Activated CD4-positive, alpha-beta T cell treated with anti-CD3 and anti-CD28 coated beads, Interleukin-2, amount 50 U/mL, for 16 hours (primary cell): ENCODE measurements around the gene CSNK1E.

ENCODE experiments used
- DNase-seq: peaks from one replicate; pipeline ENCODE4 v3.0.0-alpha.2; 2020

Gene CSNK1E

DNA sequence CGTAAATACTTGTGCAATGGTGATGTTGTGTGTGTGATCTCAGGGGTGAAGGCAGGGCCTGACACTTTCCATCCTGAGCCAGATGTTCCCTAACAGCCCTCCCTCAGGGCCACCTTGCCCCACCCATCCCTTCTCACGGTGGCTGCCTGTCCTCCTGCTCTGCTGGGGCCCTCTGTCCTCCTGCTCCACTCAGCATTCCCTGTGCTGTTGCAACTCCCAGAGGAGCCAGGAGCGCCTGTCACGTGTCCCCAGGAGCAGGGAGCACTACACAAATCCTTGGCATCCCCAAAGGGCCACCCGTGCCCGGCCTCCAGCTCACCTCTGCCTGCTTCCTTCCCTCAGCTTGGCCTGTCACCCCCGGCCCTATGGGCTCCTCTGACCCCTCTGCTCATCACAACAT lies 10.2 kb upstream of the CSNK1E start:
- DNase-seq: no peak

- DNase-seq: no peak
Observed at GRCh38 chr22:38325587-38325986, 8.4 kb upstream of the CSNK1E start.

- no peak for DNase-seq
Observed at GRCh38 chr22:38320605-38321402, 3.6 kb upstream of the CSNK1E start.

GRCh38 chr22:38318792-38319773 lies 1.9 kb upstream of the CSNK1E start:
- no peak for DNase-seq

DNA sequence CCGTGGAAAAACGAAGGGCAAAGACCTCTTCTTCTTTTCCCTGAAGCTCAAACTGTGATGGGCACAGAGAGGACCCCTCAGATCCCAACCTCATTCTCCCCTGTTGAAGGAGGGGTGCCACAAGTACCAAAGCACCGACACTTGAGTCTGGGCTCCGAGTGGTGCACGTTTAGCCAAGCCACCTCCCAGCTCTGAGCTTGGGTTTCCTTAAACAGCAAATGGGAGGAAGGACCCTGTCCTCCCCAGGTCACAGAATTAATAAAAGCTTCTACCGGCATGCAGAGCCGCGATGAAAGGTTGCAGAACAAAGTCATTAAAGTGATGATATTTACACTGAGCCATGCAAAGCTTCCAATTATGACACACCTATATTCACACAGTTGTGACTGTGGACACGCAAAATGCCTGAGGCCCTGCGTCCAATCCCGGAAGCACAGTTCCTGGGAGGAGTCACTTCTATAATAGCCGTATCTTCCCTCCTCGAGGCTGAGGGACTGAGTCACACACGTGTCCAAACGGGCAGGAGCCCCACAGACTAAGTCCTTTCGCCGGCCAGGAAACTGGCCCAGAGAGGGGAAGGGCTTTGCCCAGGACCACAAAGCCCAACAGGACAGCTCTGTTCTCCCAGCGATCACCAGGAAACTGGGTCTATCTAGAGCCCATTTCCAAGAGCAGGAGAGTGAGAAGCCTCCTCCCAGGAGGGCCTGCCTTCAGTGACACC lies 922 bp upstream of the CSNK1E start:
- DNase-seq: no peak

DNA sequence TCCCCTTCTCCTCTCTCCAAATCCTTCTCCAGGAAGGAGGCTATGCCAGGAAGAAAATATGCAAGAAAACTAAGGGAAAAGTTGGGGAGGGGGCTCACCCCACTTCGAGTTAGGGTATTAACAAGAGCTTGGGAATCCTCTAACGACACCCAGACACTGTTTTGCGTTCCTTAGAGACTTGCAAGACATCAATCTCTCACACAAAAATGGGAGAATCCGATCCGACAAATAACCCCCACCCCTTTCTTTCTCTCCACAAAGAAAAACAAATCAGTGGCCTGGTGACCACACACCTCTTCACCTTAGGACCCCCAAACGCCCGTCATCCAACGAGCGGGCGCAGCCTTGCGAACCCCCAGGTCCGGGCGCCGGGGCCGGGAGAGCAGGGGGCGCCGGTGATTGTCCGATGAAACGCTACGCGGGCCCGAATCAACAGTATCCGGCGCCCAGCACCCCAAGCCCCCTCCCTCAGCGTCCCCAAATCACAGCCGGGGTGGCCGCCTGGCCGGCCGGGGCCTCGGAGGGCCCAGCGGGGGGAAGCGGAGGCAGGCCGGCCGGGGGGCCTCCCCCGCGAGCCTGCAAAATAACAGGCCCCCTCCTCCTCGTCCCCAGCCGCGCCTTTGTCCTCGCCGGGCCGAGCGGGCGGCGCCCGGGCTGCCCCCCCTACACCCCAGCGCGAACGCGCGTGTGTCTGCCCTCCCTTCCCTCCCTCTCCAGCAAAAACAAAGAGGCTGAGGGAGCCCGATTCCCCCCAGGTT lies 690 bp downstream of the CSNK1E start:
- peak; percentile 39 for DNase-seq

DNA sequence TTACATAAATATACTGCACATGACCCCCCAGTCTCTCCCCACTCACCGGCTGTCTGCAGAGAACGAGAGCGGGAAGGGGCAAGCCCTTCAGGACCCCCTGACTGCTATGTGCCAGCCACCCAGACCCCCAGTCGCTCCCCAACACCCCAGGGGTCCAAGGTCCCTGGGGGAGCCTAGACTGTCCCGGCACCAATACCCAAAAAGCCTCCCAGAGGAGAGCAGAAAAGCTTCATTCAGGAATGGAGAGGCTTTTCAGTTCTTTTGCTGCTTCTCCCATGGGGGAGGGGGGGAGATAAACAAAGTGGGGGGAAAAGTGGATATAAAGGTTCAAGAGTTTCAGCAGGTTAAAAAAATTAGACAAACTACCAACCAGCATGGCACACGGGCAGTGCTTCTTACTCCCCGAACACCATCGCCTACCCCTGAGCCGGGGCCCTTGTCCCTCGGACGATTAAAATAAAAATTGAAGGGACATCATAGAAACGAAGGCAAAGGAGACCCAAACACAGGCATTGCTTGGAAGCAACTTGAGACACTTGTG lies 1.3 kb downstream of the CSNK1E start:
- no peak for DNase-seq

DNA sequence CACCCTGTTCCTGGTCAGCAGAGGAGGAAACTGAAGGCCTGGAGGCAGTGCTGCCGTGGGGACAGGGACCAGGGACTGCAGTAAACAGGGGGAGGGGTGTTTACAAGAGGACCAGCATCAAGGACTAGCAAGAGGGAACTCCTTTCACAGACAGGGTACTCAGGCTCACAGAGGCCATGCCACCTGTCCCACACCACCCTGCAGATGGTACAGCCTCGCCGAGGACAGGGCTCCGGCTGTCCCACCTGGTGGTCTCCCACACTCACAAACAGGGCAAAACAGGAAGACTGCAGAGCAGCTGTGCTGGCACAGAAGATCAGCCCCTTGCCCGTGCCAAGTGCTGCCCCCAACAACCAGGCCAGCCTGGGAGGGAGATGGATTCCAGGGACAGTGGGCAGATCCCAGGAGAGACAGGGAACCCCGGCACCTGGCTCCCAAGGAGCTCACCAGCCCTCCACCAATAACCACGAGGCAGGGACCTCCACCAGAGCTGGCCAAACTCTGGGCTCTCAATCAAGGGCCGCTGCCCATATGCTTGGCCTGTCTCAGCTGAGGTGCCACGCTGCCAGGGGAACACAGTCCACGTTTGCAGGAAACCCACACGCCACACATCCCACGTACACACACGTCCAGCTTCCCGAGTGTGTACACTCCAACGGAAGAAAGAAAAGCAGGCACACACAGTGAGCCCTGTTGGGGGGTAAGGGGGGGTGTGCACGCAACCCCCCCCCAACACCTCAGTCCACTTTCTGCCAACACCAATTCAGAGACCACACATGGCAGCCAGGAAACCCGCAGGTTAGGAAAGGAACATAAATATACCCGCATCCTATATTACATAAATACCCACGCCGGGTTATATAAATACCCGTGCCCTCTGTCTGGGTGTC lies 2.1 kb downstream of the CSNK1E start:
- DNase-seq: no peak

GRCh38 chr22:38314051-38314932 lies 2.9 kb downstream of the CSNK1E start:
- DNase-seq: no peak

GRCh38 chr22:38313384-38313955 lies 3.8 kb downstream of the CSNK1E start:
- peak; percentile 37 for DNase-seq

- DNase-seq: no peak
Observed at GRCh38 chr22:38312261-38312800, 4.9 kb downstream of the CSNK1E start.

DNA sequence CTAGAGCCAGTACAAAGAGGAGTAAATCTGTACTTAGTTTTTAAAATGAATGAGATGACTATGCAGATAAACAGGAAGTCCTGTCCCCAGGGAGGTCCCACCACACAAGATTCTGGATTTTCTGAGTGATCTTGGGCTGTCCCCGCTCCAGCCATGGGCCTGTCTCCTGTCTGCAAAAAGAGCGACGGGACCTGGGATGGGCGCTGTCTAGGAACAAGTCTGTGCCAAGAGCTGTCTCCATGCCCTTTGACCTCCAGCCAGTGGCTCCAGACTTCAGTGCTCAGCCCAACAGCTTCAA lies 6.0 kb downstream of the CSNK1E start:
- DNase-seq: no peak

DNA sequence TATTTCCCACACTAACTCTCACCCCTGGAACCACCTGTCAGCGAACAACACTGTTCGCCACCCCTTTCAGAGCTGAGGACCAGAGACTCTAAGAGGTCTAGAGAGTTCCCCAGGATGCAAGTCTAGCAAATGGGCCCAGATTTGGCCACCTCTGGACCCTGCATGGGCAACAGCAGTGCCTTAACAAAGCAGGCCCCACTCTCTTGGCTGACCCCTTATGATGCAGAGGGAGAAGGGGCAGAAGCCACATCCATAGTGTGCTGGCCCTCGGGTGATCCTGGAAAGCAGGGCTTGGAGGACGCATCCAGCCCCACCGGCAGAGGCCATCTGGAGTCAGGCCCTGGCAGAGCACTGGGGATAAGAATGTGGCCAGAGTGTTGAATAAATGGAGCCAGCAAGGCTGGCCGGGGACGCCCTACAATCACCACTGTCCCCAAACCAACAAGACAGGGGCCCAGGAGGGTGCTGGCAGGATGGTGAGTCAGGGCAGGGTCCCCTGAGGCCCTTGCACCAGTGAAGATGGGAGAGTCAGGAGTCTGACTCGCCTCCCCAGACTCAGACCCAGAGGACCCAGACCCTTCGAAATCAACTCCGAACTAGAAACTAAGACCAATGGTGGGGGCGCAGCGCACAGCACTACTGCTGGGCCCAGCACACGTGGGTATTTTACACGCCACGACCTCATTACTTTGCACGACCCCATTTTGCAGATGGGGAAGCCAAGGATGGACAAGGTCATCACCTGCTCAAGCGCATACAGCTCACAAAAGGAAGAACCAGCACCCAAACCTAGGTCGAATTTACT lies 6.5 kb downstream of the CSNK1E start:
- DNase-seq: no peak

GRCh38 chr22:38309614-38310517 lies 7.4 kb downstream of the CSNK1E start:
- DNase-seq: no peak

DNA sequence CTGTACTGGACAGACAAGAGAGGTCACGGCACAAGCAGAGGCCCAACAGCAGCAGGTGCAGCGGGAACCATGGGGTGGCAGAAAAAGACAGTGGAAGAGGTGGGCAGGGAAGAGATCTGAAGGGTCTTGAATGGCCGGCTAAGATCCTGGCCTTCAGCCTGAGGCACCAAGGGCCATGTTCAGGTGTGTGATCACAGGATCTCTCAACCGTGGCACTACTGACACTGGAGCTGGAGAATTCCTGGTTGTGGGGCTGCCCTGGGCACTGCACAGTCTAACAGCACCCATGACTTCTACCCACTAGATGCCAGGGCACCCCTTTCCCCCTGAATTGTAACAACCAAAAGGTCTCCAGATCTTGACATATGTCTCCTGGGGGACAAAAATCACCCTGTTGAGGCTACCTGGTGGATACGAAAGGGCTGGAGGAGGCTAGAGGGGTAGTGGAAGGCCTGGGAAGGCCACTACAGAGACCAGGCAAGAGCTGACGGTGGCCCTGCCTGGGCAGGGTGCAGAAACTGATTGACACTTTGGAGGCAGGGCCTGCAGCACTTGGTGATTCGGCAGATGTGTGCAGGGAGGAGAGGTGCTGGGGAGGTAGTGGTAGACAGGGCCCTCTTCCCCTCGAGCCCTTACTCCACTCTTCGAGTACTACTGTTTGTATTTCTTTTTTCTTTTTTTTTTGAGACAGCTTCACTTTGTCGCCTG lies 8.3 kb downstream of the CSNK1E start:
- no peak for DNase-seq

- peak; percentile 67 for DNase-seq
Observed at GRCh38 chr22:38305471-38306448, 11.5 kb downstream of the CSNK1E start.
